HL-60 (cell line): ENCODE measurements around the gene RTP5.

Experiments
- DNase-seq, 2 experiments: peaks; one replicate each; pipeline ENCODE4 v3.0.0-alpha.2; 2010 to 2020; ENCODE audit warnings: low read depth in 1 of 2, low spot score in 1 of 2
- H3K27ac ChIP-seq: fragments of 250-450 bp; sonication (Bioruptor Pico); replicated peaks from 2 replicates; pipeline ENCODE4 v1.5.1; 2020; ENCODE audit warnings: mild to moderate bottlenecking, moderate library complexity
- H3K27me3 ChIP-seq: fragments of 250-450 bp; sonication (Bioruptor Pico); 2 replicates; pipeline ENCODE4 v1.5.1; 2021; ENCODE audit warnings: mild to moderate bottlenecking, moderate library complexity; ENCODE audit not compliant: insufficient read depth, poor library complexity, severe bottlenecking
- H3K4me3 ChIP-seq: replicated peaks from 2 replicates; pipeline ENCODE4 v1.5.1; 2011; ENCODE audit warnings: mild to moderate bottlenecking, control low read depth, low read length; ENCODE audit not compliant: insufficient read depth
- GABPA ChIP-seq: IDR thresholded peaks from 2 replicates; pipeline ENCODE4 v1.6.1; 2012; ENCODE audit warnings: low read depth
- POLR2AphosphoS5 ChIP-seq: IDR thresholded peaks from 2 replicates; pipeline ENCODE4 v1.6.1; 2012; ENCODE audit warnings: low read depth
- SPI1 ChIP-seq: IDR thresholded peaks from 2 replicates; pipeline ENCODE4 v1.6.1; 2012; ENCODE audit warnings: low read depth, mild to moderate bottlenecking, borderline replicate concordance
- TF ChIP-seq, protein P1 (sequence below): IDR thresholded peaks from 2 replicates; pipeline ENCODE4 v1.6.1; 2012; ENCODE audit warnings: low read depth; ENCODE audit not compliant: insufficient replicate concordance
- TF ChIP-seq, protein P2 (sequence below): IDR thresholded peaks from one replicate; pipeline ENCODE4 v1.5.1; 2011; ENCODE audit warnings: low read length, control low read depth, inconsistent platforms; ENCODE audit not compliant: insufficient read depth

The RTP5 gene

DNA sequence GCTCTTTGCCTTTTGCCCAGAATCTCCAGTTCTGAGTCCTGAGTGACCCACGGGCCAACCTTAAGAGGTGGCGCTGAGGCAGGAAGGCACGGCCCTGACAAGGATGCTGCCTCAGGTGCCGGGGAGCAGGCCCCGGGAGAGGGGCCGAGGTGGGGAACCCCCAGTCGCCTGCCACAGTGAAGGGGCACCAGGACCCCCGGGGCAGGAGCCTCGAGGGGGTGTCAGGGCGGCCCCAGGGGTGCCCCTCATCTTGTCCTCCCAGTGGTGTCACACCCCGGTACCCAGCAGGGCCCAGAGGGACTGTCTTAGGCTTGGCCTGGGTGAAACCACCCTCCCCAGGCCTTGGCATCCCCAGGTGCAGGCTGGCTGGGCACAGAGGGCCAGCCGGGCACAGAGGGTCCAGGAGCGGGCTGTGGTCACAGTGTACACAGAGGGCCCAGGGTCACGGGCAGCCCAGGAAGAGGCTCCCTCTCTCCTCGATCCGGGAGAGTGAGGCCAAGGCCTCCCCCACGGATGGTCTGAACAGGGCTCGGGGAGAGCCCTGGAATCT is 11.9 kb upstream of the RTP5 start:
- no peak overlapping the region for H3K27ac ChIP-seq
- TF ChIP-seq SPI1 (no peak), POLR2AphosphoS5 (no peak), GABPA (no peak)
- TF ChIP-seq, protein P1, sequence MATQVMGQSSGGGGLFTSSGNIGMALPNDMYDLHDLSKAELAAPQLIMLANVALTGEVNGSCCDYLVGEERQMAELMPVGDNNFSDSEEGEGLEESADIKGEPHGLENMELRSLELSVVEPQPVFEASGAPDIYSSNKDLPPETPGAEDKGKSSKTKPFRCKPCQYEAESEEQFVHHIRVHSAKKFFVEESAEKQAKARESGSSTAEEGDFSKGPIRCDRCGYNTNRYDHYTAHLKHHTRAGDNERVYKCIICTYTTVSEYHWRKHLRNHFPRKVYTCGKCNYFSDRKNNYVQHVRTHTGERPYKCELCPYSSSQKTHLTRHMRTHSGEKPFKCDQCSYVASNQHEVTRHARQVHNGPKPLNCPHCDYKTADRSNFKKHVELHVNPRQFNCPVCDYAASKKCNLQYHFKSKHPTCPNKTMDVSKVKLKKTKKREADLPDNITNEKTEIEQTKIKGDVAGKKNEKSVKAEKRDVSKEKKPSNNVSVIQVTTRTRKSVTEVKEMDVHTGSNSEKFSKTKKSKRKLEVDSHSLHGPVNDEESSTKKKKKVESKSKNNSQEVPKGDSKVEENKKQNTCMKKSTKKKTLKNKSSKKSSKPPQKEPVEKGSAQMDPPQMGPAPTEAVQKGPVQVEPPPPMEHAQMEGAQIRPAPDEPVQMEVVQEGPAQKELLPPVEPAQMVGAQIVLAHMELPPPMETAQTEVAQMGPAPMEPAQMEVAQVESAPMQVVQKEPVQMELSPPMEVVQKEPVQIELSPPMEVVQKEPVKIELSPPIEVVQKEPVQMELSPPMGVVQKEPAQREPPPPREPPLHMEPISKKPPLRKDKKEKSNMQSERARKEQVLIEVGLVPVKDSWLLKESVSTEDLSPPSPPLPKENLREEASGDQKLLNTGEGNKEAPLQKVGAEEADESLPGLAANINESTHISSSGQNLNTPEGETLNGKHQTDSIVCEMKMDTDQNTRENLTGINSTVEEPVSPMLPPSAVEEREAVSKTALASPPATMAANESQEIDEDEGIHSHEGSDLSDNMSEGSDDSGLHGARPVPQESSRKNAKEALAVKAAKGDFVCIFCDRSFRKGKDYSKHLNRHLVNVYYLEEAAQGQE: no peak
- TF ChIP-seq, protein P2, sequence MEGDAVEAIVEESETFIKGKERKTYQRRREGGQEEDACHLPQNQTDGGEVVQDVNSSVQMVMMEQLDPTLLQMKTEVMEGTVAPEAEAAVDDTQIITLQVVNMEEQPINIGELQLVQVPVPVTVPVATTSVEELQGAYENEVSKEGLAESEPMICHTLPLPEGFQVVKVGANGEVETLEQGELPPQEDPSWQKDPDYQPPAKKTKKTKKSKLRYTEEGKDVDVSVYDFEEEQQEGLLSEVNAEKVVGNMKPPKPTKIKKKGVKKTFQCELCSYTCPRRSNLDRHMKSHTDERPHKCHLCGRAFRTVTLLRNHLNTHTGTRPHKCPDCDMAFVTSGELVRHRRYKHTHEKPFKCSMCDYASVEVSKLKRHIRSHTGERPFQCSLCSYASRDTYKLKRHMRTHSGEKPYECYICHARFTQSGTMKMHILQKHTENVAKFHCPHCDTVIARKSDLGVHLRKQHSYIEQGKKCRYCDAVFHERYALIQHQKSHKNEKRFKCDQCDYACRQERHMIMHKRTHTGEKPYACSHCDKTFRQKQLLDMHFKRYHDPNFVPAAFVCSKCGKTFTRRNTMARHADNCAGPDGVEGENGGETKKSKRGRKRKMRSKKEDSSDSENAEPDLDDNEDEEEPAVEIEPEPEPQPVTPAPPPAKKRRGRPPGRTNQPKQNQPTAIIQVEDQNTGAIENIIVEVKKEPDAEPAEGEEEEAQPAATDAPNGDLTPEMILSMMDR: no peak
- DNase-seq: no peak
- H3K27me3 ChIP-seq: no peaks in the 10 kb centered on the region
- no peak overlapping the region for H3K4me3 ChIP-seq

DNA sequence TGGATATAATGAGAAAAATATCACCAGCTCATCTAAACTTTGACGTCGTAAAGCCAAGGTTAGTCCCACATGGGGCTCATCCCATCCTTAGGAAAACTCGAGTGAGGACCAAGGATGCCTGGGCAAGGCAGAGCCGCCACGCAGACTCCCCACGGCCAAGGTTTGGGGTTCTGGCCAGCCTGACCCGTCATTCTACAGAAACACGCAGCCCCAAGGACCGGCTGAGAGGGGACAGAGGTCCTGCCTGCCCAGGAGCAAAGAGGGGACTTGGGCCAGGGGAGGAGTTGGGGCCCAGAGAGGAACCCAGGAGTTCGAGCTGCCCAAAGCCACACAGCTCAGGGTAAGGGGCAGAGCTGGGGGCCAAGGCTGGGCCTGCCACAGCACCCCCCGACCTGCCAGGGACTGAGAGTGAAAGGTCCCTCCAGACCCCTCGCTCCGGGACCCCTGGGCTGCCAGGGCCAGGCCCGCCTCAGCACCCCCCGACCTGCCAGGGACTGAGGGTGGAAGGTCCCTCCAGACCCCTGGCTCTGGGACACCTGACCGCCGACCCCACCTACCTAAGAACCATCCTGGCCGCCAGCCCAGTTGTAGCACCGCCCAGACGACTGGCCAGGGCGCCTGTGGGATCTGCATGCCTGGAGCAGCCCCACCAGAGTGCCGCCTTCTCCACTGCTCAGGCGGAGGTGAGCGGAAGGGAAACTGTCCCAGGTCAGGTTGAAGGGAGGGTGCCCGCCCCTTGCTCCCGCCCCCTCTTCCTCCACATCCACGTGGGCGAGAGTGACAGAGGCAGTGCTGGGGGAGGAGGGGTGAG is 11.1 kb upstream of the RTP5 start, which contains the start of gene PDCD1:
PDCD1 (minus strand) TSS at position 689 of the 811 bp plus-strand sequence; CDS start at position 633, 56 bp downstream.
- Histone ChIP-seq H3K27me3 (peaks cover 5% of the 10 kb centered on the region), H3K27ac (no peak within 1 kb of the TSS), H3K4me3 (no peak within 1 kb of the TSS)
- TF ChIP-seq, protein P2: no peak
- TF ChIP-seq GABPA: no peak
- TF ChIP-seq, protein P1: no peak
- TF ChIP-seq SPI1: no peak
- no peak for TF ChIP-seq POLR2AphosphoS5
- no peak for DNase-seq

DNA sequence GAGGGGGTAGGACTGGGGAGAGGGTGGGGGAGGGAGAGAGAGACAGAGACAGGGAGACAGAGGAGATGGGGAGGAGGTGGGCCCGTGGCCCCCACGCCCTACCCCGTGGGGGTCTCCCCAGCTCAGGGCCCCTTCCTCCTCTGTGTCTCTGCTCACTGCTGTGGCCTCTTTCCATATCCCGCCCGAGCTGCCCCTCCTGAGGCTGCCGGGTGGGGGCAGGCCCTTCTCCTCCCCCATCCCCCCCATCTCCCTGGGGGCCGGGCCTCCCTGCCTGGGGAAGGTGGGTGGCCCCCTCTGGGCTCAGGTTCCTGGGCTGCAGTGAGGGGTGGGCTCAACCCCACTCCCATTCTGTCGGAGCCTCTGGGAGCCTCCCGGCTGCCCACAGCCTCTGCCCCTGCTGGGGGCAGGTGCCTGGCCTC is 10.5 kb upstream of the RTP5 start:
- Histone ChIP-seq H3K4me3 (no peak overlapping the region), H3K27ac (no peak overlapping the region)
- TF ChIP-seq, protein P2: no peak
- TF ChIP-seq GABPA: no peak
- TF ChIP-seq, protein P1: no peak
- no peak for TF ChIP-seq POLR2AphosphoS5
- TF ChIP-seq SPI1: no peak

More for the DNA sequence above, 10.5 kb upstream of the RTP5 start:
- no peak for DNase-seq
- H3K27me3 ChIP-seq: peaks cover 11% of the 10 kb centered on the region
